HG02571 (cell line): ENCODE measurements around the gene ZNFX1.
A peak's percentile ranks its signal among the peaks of the same experiment; 100 is the strongest.
"Not testable (repeated sequence)": the region's sequence is repeated elsewhere in the genome, so short reads cannot be mapped to it uniquely, and the experiment has no call there.

ENCODE experiments used
- ATAC-seq: cut with Tn5 transposase; IDR thresholded peaks from one replicate; pipeline ENCODE4 v1.9.1; 2021; ENCODE audit warnings: mild to moderate bottlenecking, moderate library complexity; ENCODE audit not compliant: unreplicated experiment

Gene ZNFX1

DNA sequence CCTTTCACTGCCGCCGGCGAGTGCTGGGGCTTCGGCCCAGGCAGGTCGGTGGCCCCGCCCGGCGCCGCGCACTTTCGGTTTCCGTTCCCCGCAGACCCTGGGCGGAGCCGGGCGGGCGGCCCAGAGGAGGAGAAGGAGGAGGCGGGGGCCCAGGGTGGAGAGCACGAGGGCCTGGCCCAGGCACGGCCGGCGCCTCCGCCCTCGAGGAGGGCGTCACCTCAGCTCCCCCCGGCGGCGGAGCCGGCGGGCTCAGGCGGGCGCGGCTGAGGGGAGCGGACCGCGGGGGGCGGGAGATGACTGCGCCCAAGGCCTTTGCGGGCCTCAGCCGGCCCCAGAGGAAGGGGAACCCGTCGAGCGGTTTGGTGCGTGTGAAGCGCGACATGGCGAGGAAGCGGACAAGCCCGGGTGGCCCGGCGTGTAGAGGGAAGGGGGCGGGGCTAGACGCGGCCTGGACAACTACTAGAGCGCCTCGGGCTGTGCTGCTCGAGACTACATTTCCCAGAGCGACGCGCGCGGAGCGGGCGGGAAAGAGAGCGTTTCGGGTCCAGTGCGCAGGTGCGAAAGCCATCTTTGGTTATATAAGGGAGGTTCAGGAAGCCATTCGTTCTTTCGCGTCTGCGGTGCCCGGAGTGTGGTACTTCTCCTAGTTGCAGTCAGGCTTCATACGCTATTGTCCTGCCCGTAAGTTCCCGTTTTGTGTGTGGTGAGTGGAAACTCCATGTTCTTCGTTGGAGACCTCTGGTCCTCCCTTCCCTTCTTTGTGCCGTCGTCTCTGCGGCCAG, at the start of gene ZNFX1:
Gene ZNFX1 (minus strand): TSS at position 22 of the 782 bp plus-strand sequence. CDS start 2,218 bp downstream, outside the sequence.
- peak; percentile 77 for ATAC-seq

DNA sequence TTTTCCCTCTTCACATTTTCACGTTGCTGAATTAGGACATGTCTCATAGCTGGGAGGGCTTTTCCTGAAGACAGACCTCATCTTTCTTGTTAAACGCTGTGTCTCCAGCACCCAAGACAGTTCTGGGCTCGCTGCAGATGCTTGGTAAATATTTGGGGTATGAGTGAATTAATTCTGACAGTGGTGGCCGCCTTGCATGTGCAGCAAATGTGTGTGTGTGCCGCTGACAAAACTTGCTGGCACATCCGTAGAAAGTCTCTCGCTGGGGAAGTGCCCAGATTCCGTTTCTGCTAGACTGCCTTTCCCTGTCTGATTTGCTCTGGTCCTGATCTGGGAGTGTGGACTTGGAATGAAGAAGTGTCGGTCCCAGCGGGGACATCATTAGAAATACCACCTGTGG, 48.2 kb upstream of the ZNFX1 start:
- ATAC-seq = no peak

DNA sequence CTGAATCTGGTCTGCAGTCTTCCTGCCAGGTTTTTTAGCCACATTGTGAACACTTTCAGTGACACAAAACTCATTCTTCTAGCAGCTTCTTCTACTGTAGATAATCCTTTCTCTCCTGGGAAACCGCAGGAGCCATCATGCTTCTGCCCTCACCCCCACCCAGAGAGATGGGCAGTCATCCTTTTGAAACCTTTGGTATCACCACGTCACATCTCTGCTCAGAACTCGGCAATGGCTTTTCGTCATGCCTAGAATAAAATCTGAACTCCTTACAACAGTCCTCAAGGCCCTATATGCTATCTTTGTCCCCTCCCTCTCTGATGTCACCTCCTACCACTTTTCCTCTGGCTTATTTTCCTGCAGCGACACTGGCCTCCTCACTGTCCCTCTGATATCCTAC, 46.4 kb upstream of the ZNFX1 start:
- no peak for ATAC-seq

GRCh38 chr20:49323622-49324238, 45.9 kb upstream of the ZNFX1 start:
- ATAC-seq = no peak

GRCh38 chr20:49320460-49320859, 42.6 kb upstream of the ZNFX1 start:
- no peak for ATAC-seq

DNA sequence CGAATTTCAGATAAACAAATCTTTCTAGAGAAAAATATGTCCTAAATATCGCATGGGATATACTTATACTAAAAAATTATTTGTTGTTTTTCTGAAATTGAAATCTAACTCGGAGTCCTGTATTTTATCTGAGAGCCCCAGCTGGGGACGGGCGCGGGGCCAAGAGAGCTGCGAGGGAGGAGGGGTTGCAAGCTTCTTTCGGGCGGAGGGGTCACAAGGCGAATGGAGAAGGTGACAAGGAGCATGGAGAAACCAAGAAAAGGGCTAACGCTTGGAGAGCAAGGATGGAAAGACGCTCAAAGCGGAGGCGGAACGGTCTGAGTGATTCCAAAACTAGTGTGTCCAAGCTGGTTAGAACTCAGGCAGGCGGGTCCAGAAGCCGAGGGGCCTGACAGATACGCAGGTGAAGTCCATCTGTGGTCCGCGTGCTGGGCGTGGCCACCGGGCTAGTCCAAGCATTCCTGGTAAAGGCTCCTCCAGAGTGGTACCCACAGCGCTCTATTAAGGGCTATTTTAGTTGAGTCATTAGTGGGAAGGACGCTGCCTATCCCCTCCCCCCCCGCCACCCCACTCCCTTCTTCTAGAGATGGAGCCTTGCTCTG, 41.5 kb upstream of the ZNFX1 start:
- ATAC-seq = no peak

GRCh38 chr20:49318430-49319207, 40.8 kb upstream of the ZNFX1 start:
- ATAC-seq = no peak

GRCh38 chr20:49318091-49318429, 40.2 kb upstream of the ZNFX1 start:
- no peak for ATAC-seq

DNA sequence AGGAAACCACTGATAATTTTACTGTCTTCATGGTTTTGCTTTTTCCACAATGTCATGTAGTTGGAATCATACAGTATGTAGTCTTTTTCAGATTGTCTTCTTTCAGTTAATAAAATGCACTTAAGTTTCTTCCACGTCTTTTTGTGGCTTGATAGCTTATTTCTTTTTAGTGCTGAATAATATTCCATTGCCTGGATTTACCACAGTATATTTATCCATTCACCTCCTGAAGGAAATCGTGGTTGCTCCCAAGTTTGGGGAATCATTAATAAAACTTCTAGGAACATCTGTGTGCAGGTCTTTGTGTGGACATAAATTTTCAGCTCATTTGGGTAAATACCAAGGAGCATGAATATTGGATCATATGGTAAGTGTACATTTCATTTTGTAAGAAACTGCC, 38.8 kb upstream of the ZNFX1 start:
- ATAC-seq = no peak

- ATAC-seq = no peak
Observed at GRCh38 chr20:49315580-49315979, 37.7 kb upstream of the ZNFX1 start.

GRCh38 chr20:49314052-49314451, 36.2 kb upstream of the ZNFX1 start:
- ATAC-seq = not testable (repeated sequence)

- no peak for ATAC-seq
Observed at GRCh38 chr20:49313283-49313682, 35.4 kb upstream of the ZNFX1 start.

- no peak for ATAC-seq
Observed at GRCh38 chr20:49312661-49313060, 34.8 kb upstream of the ZNFX1 start.

DNA sequence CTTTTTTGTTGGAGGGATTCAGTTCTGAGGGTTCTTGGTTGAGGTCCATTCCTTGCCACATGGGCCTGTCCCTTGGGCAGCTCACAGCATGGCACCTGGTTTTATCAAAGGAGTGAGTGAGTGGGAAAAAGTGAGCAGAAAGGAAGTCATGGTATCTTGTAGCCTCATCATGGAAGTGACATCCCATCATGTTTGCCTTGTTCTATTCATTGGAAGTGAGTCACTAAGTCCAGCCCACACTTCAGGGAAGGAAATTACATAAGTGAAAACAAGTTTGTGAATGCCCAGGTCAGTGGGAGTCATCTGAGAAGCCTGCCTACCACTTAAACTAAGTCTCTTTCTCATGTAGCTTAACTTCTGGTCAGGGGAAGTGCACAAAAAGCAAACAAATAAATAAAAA, 32.8 kb upstream of the ZNFX1 start:
- no peak for ATAC-seq

- ATAC-seq = no peak
Observed at GRCh38 chr20:49308875-49309274, 31.0 kb upstream of the ZNFX1 start.

DNA sequence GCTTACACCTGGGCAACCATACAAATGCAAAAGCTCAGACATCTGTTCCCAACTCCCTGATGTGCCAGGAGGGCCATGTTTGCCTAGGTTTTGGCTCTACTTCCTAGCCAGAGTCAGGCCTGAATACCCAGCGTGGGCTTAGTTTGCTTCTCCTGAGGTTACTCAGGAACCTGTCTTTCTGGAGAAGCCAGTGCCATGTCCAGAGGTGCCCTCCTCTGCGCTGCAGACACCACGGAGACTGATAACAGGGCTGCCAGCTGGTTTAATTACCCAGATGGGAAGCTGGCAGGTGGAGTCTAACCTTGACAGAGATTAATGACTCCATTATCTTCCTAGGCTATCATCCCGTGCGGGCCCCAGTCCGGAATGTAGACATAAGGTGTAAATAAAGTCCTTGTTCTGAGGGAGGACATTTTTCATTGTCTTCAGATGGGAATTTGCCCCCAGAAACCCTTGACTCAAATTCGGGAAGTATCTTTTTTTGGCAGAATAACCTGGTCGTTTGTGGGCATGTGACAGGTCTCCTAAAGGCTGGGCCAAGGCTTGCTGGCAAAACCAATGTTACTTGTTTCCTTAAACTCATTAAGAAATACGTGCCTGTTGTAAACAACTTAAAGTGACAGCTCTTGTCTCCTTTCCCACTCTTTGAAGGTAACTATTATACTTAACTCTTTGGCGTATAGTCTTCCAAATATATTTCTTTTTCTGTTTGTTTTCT, 29.2 kb upstream of the ZNFX1 start:
- ATAC-seq = no peak

DNA sequence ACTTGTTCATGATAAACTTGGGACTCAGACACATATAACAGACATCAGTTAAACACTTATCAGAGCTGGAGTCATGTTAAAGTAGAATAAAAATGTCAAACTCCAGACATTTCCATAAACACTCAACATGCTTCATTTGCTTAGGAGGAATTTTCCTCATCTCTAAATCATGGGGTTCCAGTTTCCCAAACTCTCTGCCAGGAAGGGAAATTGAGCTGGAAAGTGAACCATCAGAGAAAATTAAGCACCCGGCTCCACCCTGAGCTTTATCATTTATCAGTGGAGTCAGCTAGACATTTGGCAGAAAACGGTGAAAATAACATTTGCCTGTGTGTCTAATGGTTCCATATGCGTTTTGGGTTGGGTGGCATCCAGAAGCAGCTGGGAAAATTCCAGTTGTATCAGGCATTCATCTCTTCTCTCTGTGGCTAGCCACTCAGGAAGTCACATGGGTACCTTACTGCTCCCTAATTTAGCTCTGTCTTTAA, 25.3 kb upstream of the ZNFX1 start:
- ATAC-seq = no peak

DNA sequence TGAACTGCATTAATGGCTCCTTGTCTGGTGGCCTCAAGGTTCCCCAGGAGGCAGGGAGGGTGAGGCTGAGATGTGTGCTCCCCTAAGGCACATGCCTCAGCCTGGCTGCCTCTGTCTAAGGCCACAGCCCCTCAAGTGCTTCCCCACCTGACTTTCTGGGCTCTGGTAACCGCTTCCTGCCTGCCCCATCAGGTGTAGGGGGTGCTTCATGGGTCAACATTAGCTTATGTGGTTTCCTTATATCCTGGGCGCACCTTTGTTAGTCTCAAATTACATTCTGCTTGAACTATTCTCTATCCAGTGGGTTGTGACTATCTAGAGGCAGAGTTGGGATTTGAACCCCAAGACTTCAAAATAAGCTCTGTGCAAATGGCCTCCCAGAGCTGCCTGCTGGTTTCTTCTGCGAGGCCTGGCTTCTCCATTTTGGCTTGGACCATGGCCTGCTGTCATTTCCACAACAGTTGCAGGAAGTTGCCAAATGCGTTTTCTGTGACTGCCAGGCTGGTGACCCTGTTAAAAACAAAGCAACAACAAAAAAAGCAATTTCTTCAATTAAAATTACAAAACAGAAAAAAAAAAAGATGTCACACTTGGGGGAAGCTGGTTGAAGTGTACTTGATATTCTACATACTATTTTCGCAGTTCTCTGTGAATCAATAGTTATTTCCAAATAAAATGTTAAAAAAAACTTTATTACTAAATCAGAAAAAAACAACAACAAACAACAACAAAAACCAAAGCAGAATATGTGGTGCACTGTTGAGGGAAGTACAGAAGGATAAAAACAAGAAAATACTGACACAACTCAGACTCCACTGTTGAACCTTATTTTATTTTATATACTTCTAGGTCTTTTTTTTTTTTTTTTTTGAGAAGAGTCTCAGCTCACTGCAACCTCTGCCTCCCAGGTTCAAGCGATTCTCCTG, 20.0 kb upstream of the ZNFX1 start:
- ATAC-seq = no peak

DNA sequence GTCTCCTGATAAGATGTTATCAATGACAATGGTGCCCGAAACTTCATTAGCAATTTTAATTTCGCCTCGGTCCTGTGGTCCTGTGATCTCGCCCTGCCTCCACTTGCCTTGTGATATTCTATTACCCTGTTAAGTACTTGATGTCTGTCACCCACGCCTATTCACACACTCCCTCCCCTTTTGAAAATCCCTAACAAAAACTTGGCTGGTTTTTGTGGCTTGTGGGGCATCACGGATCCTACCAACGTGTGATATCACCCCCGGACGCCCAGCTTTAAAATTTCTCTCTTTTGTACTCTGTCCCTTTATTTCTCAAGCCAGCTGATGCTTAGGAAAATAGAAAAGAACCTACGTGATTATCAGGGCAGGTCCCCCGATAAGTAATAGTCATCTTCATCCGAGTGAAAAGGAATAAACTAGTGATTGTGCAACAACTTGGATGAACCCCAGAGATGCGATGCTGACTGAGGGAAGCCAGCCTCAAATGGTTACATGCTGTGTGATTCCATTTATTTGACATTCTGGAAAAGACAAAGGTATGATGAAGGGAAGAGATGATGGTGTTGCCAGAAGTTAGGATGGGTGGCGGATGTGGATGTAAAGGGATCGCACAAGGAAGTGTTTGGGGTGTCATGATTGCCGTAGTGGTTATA, 16.3 kb upstream of the ZNFX1 start:
- ATAC-seq = not testable (repeated sequence)
